Measurements from ENCODE around the gene EML2. TPM values are rescaled to one million over a fixed set of nuclear protein-coding genes. Genes with fewer than 3 reads are reported as not detected.

The EML2 gene
- total and polyA plus RNA-seq, 2 of the 8 experiments (the other 6 are each of a cell fraction or from before 2014, with no cell fraction given): 28.8 to 29.4 TPM

GRCh38 chr19:45632468-45633196 lies 6.6 kb downstream of the EML2 start (continued):
- TF ChIP-seq JUND (IDR thresholded peaks at IDR 0.05; ENCODE audit: low read length): peak; percentile 94
- TF ChIP-seq CREB1 (IDR thresholded peaks at IDR 0.05): peak; percentile 90
- TF ChIP-seq JUN (IDR thresholded peaks at IDR 0.05; ENCODE audit: low read depth, low read length): peak; percentile 38; the same call in 1 of the 2 replicates
- 0 out of 2 replicates have a peak, but pooled peaks have one; percentile 46 for TF ChIP-seq SP4 (IDR thresholded peaks at IDR 0.05; ENCODE audit: low read length)

Data from H1 (cell line).